ENCODE measurements around the gene PDXDC1.
"Not testable (repeated sequence)": the region's sequence is repeated elsewhere in the genome, so short reads cannot be mapped to it uniquely, and the experiment has no call there.

The PDXDC1 gene

DNA sequence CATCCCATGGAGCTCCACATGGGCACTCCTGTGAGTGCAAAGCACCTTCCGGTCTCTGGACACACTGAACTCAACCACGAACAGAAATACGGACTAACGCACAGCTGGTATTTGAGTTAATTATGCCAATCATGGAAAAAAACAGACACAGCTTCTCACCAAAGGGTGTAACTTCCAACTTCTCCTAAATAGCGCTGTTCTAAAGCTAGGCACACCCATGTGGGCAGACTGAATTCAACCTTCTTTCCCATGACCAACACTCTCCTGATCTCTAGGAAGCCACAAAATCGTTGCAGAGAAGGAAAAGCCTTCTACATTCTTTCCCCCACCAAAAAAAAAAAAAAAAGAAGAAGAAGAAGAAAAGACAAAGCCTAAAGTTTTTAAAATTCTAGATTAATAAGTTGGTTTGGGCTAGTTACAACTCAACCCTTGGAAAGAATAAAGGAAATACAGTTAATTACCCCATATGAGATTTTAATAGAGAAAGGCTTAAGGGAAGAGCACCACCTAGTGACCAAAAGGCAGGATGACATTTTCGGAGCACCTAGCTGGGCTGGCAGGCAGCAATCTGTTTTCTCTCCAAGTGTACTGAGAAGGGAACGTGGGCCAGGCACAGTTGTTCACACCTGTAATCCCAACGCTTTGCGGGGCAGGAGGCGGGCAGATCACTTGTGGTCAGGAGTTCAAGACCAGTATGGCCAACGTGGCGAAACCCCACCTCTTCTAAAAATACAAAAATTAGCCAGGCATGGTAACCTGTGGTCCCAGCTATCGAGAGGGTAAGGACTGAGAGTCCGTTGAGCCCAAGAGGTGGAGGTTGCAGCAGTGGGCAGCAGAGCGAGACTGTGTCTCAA is 97.3 kb downstream of the PDXDC1 start:
- DNase-seq: not testable (repeated sequence)

DNA sequence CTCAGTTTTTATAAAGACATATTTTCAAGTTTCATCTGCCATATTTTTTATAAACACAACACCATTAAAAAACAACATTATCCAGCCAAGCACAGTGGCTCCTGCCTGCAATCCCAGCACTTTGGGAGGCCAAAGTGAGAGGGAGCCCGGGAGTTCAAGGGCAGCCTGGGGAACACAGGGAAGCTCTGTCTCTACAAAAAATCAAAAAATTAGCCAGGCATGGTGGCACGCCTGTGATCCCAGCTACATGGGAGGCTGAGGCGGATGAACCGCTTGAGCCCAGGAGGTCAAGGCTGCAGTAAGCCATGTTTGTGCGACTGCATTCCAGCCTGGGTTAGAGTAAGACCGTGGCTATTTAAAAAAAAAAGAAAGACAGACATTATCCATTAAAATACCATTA is 98.3 kb downstream of the PDXDC1 start:
- DNase-seq: no peak

DNA sequence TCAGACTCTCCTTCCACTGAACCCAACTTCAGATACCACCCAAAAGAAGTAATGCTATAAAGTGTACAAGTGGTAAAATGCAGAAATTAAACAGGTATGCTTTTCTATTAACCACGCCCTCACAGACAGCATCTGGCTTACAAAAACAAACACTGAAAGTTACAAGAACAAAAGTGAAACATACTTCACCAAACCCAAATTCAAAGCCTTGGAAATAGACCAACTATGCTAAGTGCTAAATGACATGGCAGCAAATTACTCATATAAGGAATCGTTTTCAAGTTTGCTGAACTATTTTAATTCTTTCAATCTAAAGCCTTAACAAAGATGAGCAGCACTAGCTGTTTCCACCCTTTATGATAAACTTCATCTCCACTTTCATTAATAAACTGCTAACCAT is 101.3 kb downstream of the PDXDC1 start:
- DNase-seq: not testable (repeated sequence)

DNA sequence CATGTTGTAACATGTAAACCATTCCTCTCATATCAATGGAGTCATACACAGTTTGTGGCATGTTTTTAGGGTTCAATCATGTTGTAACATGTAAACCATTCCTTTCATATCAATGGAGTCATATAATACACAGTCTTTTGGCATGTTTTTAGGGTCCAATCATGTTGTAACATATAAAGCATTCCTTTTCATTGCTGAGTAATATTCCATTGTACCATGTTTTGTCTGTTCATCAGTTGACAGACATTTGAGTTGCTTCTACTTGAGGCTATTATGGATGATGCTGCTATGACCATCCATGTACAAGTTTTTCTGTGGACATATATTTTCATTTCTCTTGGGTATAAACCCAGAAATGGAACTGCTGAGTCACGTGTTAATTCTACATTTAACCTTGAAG is 106.1 kb downstream of the PDXDC1 start:
- not testable (repeated sequence) for DNase-seq

GRCh38 chr16:15082788-15083187 is 108.0 kb downstream of the PDXDC1 start:
- DNase-seq: not testable (repeated sequence)

DNA sequence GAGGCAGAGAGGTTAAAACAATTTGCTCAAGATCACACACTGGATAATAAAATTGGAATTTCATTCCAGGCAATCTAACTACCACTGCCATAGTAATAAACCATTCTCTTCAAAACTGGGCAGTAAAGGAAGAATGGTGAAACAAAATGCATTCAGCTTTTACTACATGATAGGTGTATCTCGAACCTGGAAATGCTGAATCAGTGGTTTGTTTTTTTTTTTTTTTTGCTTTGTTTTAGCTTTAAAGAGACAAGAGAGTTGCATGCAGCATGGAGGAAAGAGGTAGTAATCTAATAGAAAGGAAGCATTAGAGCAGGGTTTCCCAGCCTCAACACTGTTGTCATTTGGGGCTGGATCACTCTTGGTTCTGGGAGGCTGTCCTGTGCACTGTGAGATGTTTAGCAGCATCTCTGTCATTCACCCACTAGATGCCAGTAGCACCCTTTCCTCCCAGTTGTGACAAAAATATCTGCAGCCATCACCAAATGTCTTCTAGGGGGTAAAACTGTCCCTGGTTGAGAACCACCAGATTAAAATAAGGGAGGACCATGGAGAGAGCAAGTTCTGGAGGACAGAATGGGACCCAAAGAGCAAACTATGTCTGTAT is 115.9 kb downstream of the PDXDC1 start:
- not testable (repeated sequence) for DNase-seq

DNA sequence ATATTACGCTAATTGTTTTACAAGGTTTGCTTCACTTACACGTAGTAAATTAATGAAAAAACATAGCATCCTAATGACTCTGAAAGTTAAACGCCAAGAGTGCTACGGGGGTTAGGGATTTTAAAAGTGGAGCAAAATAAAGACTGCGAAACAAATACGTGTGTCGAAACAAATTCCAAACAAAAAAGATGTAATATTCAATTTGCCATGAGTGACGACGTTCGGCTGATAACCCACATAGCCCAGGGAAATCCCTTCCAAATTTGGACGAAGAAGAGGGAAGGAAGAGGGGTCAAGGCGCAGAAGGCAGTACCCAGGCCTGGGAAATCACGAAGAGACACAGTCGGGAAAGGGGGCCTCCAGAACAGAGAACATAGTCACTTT is 118.7 kb downstream of the PDXDC1 start:
- DNase-seq: not testable (repeated sequence)

DNA sequence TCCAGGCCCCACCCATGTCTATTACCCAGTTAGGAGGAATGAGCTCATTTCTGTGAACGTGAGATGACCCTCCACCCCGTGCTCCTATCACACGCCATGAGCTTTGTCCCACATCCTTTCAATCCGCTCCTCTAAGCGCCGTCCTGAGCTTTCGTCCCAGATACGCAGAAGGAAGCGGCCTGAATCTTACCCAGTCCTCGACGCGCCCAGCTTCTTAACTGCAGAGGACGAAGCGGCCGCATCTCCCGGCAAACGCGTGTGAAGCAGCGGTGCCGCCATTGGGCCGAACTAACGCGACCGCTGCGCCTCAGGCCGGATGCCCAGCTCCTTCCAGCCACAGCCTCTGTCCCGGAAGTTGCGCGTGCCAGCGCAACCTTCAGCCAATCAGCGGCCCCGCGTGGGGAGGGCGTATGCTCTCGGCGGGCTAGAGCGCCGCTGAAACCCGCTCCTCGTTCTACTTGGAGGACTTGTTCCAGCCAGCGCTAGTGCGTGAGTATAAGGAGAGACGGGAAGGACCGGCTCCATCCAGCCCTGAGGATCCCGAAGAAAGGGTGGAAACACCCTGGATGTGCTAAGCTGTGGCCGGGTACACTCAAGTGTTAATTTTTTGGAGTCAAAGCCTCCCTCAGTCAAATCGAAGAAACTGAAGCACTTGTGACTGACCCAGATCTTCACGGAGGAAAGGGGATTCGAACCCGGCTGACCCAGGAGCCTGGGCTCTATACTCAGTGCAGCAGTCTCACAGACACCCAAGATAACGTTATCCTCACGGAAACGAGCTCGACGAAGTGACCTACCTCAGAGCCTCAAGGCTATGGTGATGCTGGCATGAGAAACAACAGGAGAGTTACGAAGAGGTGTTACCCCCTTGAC is 119.4 kb downstream of the PDXDC1 start, which contains the start of gene RRN3:
Gene RRN3, minus strand, starts transcription at position 318 of the 873 bp plus-strand sequence. Its CDS starts 39 bp downstream, at position 279.
- DNase-seq: peak; percentile 38

DNA sequence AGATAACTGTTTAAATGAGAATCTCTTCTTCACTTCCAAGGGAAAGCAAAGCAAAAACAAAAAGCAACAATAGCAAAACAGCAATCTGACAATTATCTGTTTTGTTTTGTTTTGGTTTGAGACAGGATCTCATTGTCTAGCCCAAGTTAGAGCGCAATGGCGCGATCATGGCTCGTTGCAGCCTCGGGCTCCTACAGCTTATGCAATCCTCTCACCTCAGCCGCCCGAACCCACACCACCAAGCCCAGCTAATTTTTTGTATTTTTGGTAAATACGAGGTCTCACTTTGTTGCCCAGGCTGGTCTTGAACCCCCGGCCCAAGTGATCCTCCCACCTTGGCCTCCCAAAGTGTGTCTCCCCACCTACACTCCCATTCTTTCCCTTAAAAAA is 121.8 kb downstream of the PDXDC1 start:
- not testable (repeated sequence) for DNase-seq

DNA sequence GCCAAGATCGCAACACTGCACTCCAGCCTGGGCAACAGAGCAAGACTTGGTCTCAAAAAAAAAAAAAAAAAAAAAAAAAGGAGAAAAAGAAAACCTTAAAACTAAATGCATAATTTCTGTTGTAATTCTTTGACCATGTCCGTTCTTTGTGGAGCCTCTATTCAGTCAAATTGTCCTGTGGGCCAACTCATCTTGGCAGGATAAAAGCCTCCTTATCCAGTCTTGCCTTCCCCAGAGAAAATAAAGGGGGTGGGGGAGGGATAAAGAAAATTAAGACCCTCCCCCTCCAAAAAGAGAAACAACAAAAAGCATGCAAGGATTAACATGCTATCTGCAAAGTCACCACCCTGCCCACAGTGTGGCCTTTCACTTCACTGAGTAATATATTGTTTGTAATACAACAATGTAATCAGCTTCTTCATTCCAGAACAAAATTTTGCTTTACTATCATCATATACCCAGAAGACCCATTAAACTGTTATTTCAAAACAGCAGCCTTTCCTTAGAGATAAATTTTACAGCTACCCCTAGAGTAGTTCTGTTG is 124.6 kb downstream of the PDXDC1 start:
- not testable (repeated sequence) for DNase-seq

- not testable (repeated sequence) for DNase-seq
These were observed 125.7 kb downstream of the PDXDC1 start for GRCh38 chr16:15100372-15100987.

GRCh38 chr16:15127641-15128425 is 153.0 kb downstream of the PDXDC1 start:
- DNase-seq: not testable (repeated sequence)

GRCh38 chr16:15130256-15130932 is 155.6 kb downstream of the PDXDC1 start:
- DNase-seq: not testable (repeated sequence)

DNA sequence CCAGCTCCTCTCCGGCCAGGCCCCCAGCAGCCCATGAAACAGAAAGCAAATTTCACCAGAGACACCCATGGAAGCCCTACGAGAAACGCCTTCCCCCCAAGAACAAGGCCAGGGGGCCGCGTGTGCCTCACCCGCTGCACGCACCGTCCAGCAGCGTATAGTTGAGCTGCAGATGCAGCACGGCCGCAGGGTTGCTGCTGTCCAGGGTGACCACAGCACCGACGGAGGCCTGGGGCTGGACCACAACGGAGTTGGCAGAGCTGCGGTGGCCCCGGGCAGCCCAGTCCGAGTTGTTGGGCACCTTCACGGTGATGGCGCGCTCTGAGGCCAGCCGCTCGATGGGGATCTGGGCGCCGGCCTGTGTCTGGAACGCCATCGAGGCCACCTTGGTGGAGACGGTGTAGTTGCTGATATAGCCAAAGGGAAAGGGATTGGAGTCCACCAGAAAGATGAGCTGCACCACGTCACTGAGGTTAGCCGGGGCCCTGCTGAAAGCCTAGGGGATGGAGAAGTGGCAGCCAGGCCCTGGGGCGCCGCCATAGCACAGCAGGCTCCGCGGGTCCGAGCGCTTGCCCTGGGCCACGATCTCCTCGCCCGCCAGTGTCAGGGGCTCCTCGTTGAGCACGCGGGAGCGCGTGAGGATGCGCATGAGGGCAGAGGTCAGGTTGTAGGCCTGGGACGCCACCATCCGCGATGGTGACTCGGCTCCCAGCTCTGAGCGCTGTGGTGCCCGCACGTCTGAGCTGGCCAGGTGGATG is 156.3 kb downstream of the PDXDC1 start:
- not testable (repeated sequence) for DNase-seq

DNA sequence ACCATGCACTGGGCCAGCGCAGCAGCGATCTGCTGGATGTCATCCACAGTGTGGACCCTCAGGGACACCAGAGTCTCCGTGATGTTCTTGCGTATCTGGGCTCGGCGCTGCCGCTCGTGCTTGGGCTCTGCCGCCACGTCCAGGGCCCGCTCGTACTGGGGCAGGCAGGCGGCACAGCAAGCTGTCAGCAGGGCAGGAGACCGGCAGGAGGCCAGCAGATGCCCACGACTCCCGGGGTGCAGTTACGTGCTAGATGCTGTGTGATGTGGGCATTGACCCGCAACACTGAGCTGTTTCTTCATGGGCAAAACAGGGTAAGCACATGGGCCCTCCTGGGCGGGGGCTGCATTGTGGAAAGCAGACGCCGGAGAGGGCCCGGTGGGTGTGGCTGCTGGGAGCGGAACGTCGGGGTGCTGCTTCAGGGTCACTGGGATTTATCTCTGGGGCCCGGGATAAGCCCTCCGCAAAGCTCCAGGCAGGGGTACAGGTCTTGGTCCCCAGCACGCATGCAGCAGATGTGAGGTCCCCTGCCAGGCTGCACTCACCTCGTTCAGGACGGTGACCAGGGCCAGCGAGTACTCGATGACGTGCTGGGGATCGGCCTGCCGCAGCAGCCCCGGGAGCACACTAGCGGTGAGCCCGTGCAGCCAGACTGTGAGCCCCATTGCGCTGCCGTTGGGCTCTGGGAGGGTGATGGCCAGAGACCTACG is 158.0 kb downstream of the PDXDC1 start:
- not testable (repeated sequence) for DNase-seq

DNA sequence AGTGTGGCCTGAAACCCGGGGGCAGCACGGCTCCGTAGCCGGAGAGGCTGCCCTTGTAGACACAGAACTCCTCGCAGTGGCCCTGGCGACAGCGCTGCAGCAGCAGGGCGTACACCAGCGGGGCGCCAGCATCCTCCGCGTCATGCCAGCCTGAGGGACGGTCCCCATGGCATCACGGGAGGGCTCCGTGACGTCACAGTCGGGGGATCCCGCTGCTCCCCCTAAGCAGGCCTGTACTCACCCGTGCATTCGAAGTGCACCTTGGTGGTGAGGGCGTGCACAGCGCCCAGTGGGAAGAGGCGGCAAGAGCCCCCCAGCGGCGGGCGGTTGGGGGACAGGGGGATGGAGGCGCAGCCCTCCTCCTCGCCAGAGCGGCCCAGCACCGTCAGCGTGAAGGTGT is 158.7 kb downstream of the PDXDC1 start:
- not testable (repeated sequence) for DNase-seq

GRCh38 chr16:15134752-15135482 is 160.1 kb downstream of the PDXDC1 start:
- not testable (repeated sequence) for DNase-seq

DNA sequence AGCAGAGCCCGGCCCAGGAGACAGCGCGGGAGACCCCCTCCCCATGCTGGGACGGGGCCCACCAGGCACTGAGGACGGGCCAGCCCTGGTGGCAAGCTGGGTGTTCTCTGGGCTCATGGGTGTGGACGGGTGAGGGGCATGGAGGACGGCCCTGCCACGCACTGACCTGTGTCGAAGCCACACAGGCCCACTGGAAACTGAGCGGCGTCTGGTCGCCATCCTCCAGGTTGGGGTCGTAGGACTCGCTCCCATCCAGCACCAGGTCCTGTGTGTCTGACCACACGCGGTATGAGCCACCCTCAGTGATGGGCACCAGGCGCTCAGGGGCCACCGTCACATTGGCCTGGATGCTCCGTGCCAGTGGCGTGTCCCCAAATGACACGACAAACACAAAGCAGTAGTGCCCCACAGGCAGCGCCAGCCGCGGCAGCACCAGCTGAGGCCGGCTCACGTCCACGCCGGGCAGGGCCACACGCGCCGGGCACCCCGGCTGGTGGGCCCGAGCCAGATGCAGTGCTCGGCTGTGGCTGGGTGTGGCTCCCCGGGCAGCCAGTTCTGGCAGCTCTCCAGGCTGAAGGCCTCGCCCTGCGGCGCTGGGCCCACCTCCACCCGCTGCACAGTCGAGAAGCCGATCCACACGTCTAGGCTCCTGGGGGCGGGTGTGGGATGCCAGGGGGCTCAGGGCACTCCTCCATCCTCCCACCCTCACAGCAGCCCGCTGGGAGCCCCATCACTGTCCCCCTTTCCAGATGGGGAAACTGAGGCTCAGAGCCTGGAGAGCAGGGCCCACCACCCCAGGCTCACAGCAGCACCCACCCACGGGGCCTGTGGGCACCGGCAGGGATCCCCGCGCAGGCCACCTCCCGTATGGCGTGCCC is 160.9 kb downstream of the PDXDC1 start:
- DNase-seq: not testable (repeated sequence)

Measured in NCI-H1417 treated with DMSO at 0.1 percent for 48 hours (cell line).